Subcutaneous adipose tissue (tissue), 4 donors: ENCODE data around the gene RHO. TPM values are rescaled to one million over a fixed set of nuclear protein-coding genes. Genes with fewer than 3 reads are reported as not detected.

Experiments
- total RNA-seq, 4 donors: library from RNA; depleted of rRNA; stranded (reverse); fragments of >200 nt; gene quantifications; one replicate each; pipeline ENCODE4 v1.1.0, GENCODE V29; 2016
- TF ChIP-seq, protein P1 (sequence below): fragments of 450-650 bp; IDR thresholded peaks from one replicate; pipeline ENCODE4 v1.5.1; 2016; ENCODE audit warnings: low read depth, mild to moderate bottlenecking, control low read depth, antibody characterized with exemption, moderate library complexity

RHO gene
- total RNA-seq, 4 donors from 2014 or later: not detected

DNA sequence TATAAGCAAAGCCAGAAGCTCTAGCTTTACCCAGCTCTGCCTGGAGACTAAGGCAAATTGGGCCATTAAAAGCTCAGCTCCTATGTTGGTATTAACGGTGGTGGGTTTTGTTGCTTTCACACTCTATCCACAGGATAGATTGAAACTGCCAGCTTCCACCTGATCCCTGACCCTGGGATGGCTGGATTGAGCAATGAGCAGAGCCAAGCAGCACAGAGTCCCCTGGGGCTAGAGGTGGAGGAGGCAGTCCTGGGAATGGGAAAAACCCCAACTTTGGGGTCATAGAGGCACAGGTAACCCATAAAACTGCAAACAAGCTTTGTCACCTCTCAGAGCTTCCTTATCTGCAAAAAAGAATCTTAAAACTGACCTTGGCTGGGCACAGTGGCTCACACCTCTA is 6.6 kb downstream of the RHO start:
- TF ChIP-seq, protein P1, sequence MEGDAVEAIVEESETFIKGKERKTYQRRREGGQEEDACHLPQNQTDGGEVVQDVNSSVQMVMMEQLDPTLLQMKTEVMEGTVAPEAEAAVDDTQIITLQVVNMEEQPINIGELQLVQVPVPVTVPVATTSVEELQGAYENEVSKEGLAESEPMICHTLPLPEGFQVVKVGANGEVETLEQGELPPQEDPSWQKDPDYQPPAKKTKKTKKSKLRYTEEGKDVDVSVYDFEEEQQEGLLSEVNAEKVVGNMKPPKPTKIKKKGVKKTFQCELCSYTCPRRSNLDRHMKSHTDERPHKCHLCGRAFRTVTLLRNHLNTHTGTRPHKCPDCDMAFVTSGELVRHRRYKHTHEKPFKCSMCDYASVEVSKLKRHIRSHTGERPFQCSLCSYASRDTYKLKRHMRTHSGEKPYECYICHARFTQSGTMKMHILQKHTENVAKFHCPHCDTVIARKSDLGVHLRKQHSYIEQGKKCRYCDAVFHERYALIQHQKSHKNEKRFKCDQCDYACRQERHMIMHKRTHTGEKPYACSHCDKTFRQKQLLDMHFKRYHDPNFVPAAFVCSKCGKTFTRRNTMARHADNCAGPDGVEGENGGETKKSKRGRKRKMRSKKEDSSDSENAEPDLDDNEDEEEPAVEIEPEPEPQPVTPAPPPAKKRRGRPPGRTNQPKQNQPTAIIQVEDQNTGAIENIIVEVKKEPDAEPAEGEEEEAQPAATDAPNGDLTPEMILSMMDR: no peak

DNA sequence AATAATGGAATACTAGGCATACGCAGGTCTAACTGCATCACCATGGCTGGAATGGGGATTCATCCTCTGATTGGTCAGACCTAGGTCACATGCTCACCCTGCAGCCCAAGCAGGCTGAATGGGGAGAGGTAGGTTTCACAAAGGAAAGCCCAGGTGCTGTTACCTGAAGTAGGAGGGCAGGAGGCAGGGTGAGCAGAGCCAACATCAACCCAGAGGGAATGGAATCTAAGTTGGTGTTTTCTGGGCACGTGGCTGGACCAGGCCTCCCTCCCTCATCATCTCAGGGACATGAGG is 7.9 kb downstream of the RHO start:
- TF ChIP-seq, protein P1: no peak

DNA sequence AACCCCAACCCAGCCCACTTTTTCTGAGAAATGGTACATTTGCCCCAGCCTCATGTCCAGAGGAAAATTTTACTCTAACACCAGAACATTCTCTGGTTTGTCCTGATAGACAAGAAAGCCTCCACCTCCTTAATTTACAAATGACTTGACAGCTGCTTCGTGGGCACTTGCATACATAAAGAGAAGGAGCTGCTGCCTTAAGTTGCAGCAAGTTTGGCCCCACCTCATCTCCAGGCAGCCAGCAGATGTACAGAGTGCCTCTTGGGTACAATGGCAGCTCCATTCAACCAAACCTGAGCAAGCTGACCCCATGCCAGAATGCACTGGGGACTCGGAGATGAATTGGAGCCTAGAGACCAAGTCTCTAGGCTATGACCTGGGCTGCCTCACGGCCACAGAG is 8.4 kb downstream of the RHO start:
- TF ChIP-seq, protein P1: no peak

DNA sequence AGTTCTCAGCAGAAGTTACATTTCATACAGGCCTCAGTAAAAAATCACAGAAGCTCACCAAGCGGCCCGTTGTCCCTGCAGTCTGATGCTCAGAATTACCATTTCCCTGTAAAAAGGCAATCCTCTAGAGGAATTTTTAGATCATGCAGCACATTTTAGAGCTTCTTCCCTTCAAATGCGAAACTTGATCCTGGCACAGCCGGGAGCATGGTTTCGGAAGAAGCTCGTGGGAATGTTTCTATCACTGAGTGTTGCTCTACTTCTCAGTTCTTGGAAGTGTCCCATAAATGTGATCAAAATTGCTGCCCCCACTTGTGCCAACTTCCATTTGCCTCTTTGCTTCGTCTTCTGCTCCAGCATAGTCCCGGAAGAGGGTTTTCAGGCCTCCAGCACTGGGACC is 10.8 kb downstream of the RHO start:
- TF ChIP-seq, protein P1: no peak

DNA sequence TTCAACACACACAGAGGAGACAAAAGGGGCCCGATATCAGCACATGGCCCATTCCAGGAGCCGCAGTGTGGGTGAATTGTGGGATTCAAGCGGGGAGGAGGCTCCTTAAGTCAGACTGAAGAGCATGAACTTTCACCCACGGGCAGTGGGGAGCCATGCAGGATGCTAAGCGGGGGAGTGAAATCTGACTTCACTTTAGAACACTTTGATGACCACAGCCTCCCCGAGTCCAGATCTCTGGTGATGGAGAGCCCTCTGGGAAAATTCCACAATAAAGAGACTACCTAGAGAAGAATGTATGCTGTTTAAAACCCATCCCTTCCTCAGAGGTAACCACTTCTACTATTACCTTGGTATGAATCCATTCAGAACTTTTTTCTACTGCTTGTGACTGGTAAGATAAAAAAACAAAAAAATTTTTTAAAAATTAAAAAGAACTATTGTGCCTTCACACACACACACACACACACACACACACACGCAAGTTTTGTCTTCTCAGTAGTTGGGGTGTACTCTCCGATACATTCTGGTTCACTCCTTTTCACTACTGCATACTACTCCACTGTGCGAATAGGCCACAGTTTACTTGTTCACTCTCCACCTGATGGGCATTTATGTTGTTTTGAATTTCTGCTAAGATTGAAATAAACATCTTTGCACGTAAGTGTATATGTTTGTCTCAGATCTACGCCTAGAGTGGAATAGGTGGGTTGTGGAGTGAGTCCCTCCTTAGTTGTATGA is 12.5 kb downstream of the RHO start:
- TF ChIP-seq, protein P1: no peak

DNA sequence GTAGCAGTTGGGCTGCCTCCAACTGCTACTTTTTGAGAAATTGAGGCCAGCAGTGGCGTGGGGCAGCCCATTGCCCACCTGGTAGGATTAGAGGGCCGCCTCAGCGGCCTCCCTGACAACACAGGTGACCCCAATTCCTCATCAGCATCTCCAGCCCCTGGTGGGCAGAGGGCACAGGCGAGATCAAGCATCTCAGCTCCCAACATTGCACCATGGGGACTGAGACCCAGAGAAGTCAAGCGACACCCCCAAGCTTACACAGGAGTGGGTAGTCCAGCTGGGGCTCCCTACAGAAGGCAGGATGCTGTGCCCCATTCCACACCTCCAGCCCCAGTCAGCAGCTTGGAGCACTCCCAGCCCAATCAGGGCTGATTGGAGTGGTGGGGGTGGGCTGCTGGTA is 14.3 kb downstream of the RHO start:
- TF ChIP-seq, protein P1: no peak

DNA sequence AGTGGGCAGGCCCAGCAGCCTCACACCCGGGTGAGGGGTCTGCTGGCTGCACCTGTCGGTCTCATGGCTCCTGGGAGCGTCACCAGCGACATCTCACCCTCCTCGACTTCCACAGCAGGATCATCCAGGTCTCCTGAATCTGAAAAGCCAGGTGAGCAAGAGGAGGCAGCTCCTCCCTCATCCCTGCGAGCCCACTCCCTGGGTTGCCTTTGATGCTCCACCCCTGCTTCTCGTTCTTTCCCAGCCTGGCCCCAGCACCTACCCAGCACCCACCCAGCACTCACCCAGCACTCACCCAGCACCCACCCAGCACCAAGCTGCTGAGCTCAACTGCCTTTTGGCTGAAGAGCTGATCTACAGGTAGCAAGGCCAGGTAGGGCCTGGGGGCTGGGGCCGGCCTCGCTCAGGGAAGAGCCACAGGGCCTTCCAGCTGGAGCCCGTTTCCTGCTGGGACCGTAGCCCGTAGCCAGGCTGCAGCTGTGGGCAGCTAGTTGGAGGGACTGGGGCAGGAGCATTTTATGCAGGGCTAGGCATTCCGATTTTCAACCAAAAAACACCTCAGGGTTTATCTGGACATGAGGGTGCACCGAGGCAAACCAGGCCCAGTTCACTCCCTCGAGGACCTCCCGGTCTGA is 14.8 kb downstream of the RHO start, which contains the start of gene H1-8:
Gene H1-8, plus strand, starts transcription at position 20 of the 635 bp plus-strand sequence. Its CDS starts 44 bp downstream, at position 64.
- TF ChIP-seq, protein P1: no peak
